Keratinocyte (primary cell): Measurements from ENCODE around the gene VAX1. TPM values are rescaled to one million over a fixed set of nuclear protein-coding genes. Genes with fewer than 3 reads are reported as not detected.
"Not testable (repeated sequence)": the region's sequence is repeated elsewhere in the genome, so short reads cannot be mapped to it uniquely, and the experiment has no call there.

Experiments used
- DNase-seq: peaks from one replicate; pipeline ENCODE4 v3.0.0-alpha.2; 2011; ENCODE audit warnings: low read depth, missing footprints, low spot score
- FAIRE-seq: peaks from 2 replicates; lab custom pipeline; 2011; peaks lifted over from hg19 to GRCh38; lab: Jason Lieb, UNC
- H2AFZ ChIP-seq: 2 replicates; pipeline ENCODE4 v1.6.0; 2012; ENCODE audit warnings: low read length, control low read depth, inconsistent platforms; ENCODE audit not compliant: control insufficient read depth
- H3K27ac ChIP-seq: 2 replicates; pipeline ENCODE4 v1.5.1; 2011; ENCODE audit warnings: low read length; ENCODE audit not compliant: control insufficient read depth, insufficient read depth
- H3K27me3 ChIP-seq: 3 replicates; pipeline ENCODE4 v1.6.0; 2011; ENCODE audit warnings: low read length; ENCODE audit not compliant: control insufficient read depth, insufficient read depth; ENCODE audit errors: extremely low read depth
- H3K36me3 ChIP-seq, 2 experiments: 2 replicates in 1 of 2; 3 replicates in 1 of 2; pipeline ENCODE4 v1.5.1; 2011; ENCODE audit warnings: low read length in 2 of 2, mild to moderate bottlenecking in 1 of 2; ENCODE audit not compliant: control insufficient read depth in 2 of 2, insufficient read depth in 2 of 2; ENCODE audit errors: extremely low read depth in 1 of 2
- H3K4me1 ChIP-seq: 3 replicates; pipeline ENCODE4 v1.5.1; 2011; ENCODE audit warnings: low read length; ENCODE audit not compliant: control insufficient read depth, insufficient read depth; ENCODE audit errors: extremely low read depth
- H3K4me2 ChIP-seq: 3 replicates; pipeline ENCODE4 v1.6.0; 2011; ENCODE audit warnings: low read depth, low read length; ENCODE audit not compliant: control insufficient read depth, insufficient read depth; ENCODE audit errors: extremely low read depth
- H3K4me3 ChIP-seq, 3 experiments: fragments of 200-600 bp in 1 of 3; sonication (generic) in 1 of 3; 2 replicates in 2 of 3; 3 replicates in 1 of 3; pipeline ENCODE4 v1.5.1; 2011 to 2016; ENCODE audit warnings: low read length in 3 of 3, mild to moderate bottlenecking in 3 of 3, control low read depth in 2 of 3, inconsistent platforms in 1 of 3, low read depth in 1 of 3, mixed read lengths in 1 of 3, mixed run types in 1 of 3, moderate library complexity in 1 of 3; ENCODE audit not compliant: control insufficient read depth in 2 of 3, insufficient read depth in 2 of 3; ENCODE audit errors: extremely low read depth in 1 of 3
- H3K79me2 ChIP-seq: 2 replicates; pipeline ENCODE4 v1.6.0; 2012; ENCODE audit warnings: low read length; ENCODE audit not compliant: control insufficient read depth, insufficient read depth
- H3K9ac ChIP-seq: 3 replicates; pipeline ENCODE4 v1.6.0; 2011; ENCODE audit warnings: low read length; ENCODE audit not compliant: control insufficient read depth, insufficient read depth; ENCODE audit errors: extremely low read depth
- H3K9me1 ChIP-seq: 3 replicates; pipeline ENCODE4 v1.6.0; 2011; ENCODE audit warnings: low read length; ENCODE audit not compliant: control insufficient read depth, insufficient read depth; ENCODE audit errors: extremely low read depth
- H3K9me3 ChIP-seq: 2 replicates; pipeline ENCODE4 v1.5.1; 2012; ENCODE audit warnings: low read depth, low read length; ENCODE audit not compliant: control insufficient read depth
- H4K20me1 ChIP-seq: 3 replicates; pipeline ENCODE4 v1.6.0; 2011; ENCODE audit warnings: low read length; ENCODE audit not compliant: control insufficient read depth, insufficient read depth; ENCODE audit errors: extremely low read depth
- CTCF ChIP-seq, 3 experiments: IDR thresholded peaks in 1 of 3; conservative IDR thresholded peaks in 1 of 3; optimal IDR thresholded peaks in 1 of 3; 2 replicates in 2 of 3; 3 replicates in 1 of 3; pipeline versions ENCODE3 to v1.5.1; 2011; ENCODE audit warnings: low read length in 3 of 3, mild to moderate bottlenecking in 3 of 3, moderate library complexity in 2 of 3, control low read depth in 1 of 3, inconsistent platforms in 1 of 3; ENCODE audit not compliant: insufficient read depth in 2 of 3; ENCODE audit errors: extremely low read depth in 1 of 3
- EZH2 ChIP-seq: IDR thresholded peaks from one replicate; pipeline ENCODE4 v1.6.1; 2012; ENCODE audit warnings: inconsistent platforms, mild to moderate bottlenecking, low read length, moderate library complexity
- dilution Hi-C: fragments of 300-500 bp; cut with MboI; formaldehyde crosslinking; loops from one replicate; pipeline ENCODE4 v1.7.0; 2020; ENCODE audit warnings: low sequenced_read_pairs; ENCODE audit not compliant: extremely low pct_ligation_motif_present
- polyA plus RNA-seq, 5 experiments: library from polyadenylated mRNA; depleted of rRNA in 3 of 5; stranded (reverse) in 3 of 5; stranded (forward) in 1 of 5; unstranded in 1 of 5; fragments of >200 nt; gene quantifications; 1 replicate in 1 of 5; 2 replicates in 3 of 5; 3 replicates in 1 of 5; pipeline versions ENCODE4 v1.2.1 to v1.2.3, GENCODE V29; 2011 to 2012; ENCODE audit warnings: missing spikeins in 2 of 5, low read depth in 1 of 5, low replicate concordance in 1 of 5

VAX1 gene
- polyA plus RNA-seq, 1 donor (not counting 4 experiments of a cell fraction or from before 2014, with no cell fraction given): not detected

GRCh38 chr10:117185817-117186216 lies 47.7 kb upstream of the VAX1 start:
- not testable (repeated sequence) for FAIRE-seq

GRCh38 chr10:117184821-117185220 lies 46.8 kb upstream of the VAX1 start:
- Histone ChIP-seq H3K4me1 (peaks cover 23% of the 10 kb centered on the region), H3K4me2 (no peak overlapping the region), H3K4me3 (no peak overlapping the region), H2AFZ (no peak overlapping the region), H3K9me3 (no peaks in the 10 kb centered on the region), H3K36me3 (no peaks in the 10 kb centered on the region), H3K79me2 (no peaks in the 10 kb centered on the region), H3K9ac (no peak overlapping the region), H3K9me1 (peaks cover 2% of the 10 kb centered on the region), H4K20me1 (no peaks in the 10 kb centered on the region), H3K27ac (no peak overlapping the region), H3K27me3 (no peaks in the 10 kb centered on the region)
- no peak for TF ChIP-seq EZH2
- TF ChIP-seq CTCF (optimal IDR thresholded peaks at IDR 0.05 in 1 of 3, IDR thresholded peaks at IDR 0.05 in 1 of 3, conservative IDR thresholded peaks at IDR 0.05 in 1 of 3; ENCODE audit: extremely low read depth in 1 of 3, insufficient read depth in 2 of 3, low read length in 3 of 3): no peak
- peak; percentile 82 for FAIRE-seq
- dilution Hi-C loops: no loop called here
- DNase-seq: no peak

More at GRCh38 chr10:117185817-117186216, 47.7 kb upstream of the VAX1 start:
- H3K4me1 ChIP-seq: peaks cover 23% of the 10 kb centered on the region
- DNase-seq, H3K9ac ChIP-seq, H3K4me3 ChIP-seq, H3K79me2 ChIP-seq, H4K20me1 ChIP-seq, dilution Hi-C loops, H3K27me3 ChIP-seq, H3K27ac ChIP-seq, H3K4me2 ChIP-seq, H3K9me3 ChIP-seq, H2AFZ ChIP-seq, H3K36me3 ChIP-seq, H3K9me1 ChIP-seq: not testable (repeated sequence)
- TF ChIP-seq CTCF (optimal IDR thresholded peaks at IDR 0.05 in 1 of 3, IDR thresholded peaks at IDR 0.05 in 1 of 3, conservative IDR thresholded peaks at IDR 0.05 in 1 of 3; ENCODE audit: extremely low read depth in 1 of 3, insufficient read depth in 2 of 3, low read length in 3 of 3): peak in 1 of 3 experiments; percentile 20
